Astrocyte (in vitro differentiated cells and primary cell): ENCODE measurements around the gene KASH5. TPM values are rescaled to one million over a fixed set of nuclear protein-coding genes. Genes with fewer than 3 reads are reported as not detected.
A peak's percentile ranks its signal among the peaks of the same experiment; 100 is the strongest.

Source experiments
- DNase-seq: peaks from one replicate; pipeline ENCODE4 v3.0.0-alpha.2; 2010; ENCODE audit warnings: low read depth
- FAIRE-seq: peaks from 2 replicates; lab custom pipeline; 2011; peaks lifted over from hg19 to GRCh38; lab: Jason Lieb, UNC
- H2AFZ ChIP-seq: 2 replicates; pipeline ENCODE4 v1.6.0; 2012; ENCODE audit warnings: low read depth, low read length, inconsistent platforms
- H3K27ac ChIP-seq: 2 replicates; pipeline ENCODE4 v1.5.1; 2011; ENCODE audit warnings: low read depth, low read length, inconsistent platforms
- H3K27me3 ChIP-seq: 2 replicates; pipeline ENCODE4 v1.6.0; 2011; ENCODE audit warnings: low read length, inconsistent platforms; ENCODE audit not compliant: insufficient read depth
- H3K36me3 ChIP-seq: 2 replicates; pipeline ENCODE4 v1.5.1; 2011; ENCODE audit warnings: low read length, inconsistent platforms; ENCODE audit not compliant: insufficient read depth
- H3K4me1 ChIP-seq: 2 replicates; pipeline ENCODE4 v1.5.1; 2011; ENCODE audit warnings: low read length, inconsistent platforms; ENCODE audit not compliant: insufficient read depth
- H3K4me2 ChIP-seq: 2 replicates; pipeline ENCODE4 v1.6.0; 2012; ENCODE audit warnings: low read length, inconsistent platforms
- H3K4me3 ChIP-seq: 2 replicates; pipeline ENCODE4 v1.5.1; 2011; ENCODE audit warnings: low read depth, mild to moderate bottlenecking, low read length, inconsistent platforms; ENCODE audit not compliant: insufficient read depth
- H3K79me2 ChIP-seq: 2 replicates; pipeline ENCODE4 v1.6.0; 2012; ENCODE audit warnings: mild to moderate bottlenecking, low read length, inconsistent platforms; ENCODE audit not compliant: insufficient read depth
- H3K9ac ChIP-seq: 2 replicates; pipeline ENCODE4 v1.6.0; 2012; ENCODE audit warnings: mild to moderate bottlenecking, low read length, inconsistent platforms
- H3K9me3 ChIP-seq: 2 replicates; pipeline ENCODE4 v1.5.1; 2012; ENCODE audit warnings: low read depth, mild to moderate bottlenecking, low read length, inconsistent platforms; ENCODE audit not compliant: insufficient read depth
- H4K20me1 ChIP-seq: 2 replicates; pipeline ENCODE4 v1.6.0; 2012; ENCODE audit warnings: low read length, inconsistent platforms; ENCODE audit not compliant: insufficient read depth
- H3K27ac Mint-ChIP-seq: one replicate; pipeline ENCODE4 v1.8.0; 2021; ENCODE audit warnings: mild to moderate bottlenecking, mixed read lengths; ENCODE audit not compliant: unreplicated experiment
- H3K27me3 Mint-ChIP-seq: one replicate; pipeline ENCODE4 v1.8.0; 2021; ENCODE audit warnings: low read depth, mixed read lengths; ENCODE audit not compliant: unreplicated experiment
- H3K36me3 Mint-ChIP-seq: one replicate; pipeline ENCODE4 v1.8.0; 2021; ENCODE audit warnings: low read depth, mixed read lengths; ENCODE audit not compliant: unreplicated experiment
- H3K4me1 Mint-ChIP-seq: one replicate; pipeline ENCODE4 v1.8.0; 2021; ENCODE audit warnings: low read depth, mixed read lengths; ENCODE audit not compliant: unreplicated experiment
- H3K4me3 Mint-ChIP-seq: one replicate; pipeline ENCODE4 v1.8.0; 2021; ENCODE audit warnings: mild to moderate bottlenecking, moderate library complexity, mixed read lengths; ENCODE audit not compliant: unreplicated experiment
- H3K9me3 Mint-ChIP-seq: one replicate; pipeline ENCODE4 v1.8.0; 2021; ENCODE audit warnings: mild to moderate bottlenecking, mixed read lengths; ENCODE audit not compliant: unreplicated experiment
- CTCF ChIP-seq: IDR thresholded peaks from 2 replicates; pipeline ENCODE4 v1.5.1; 2011; ENCODE audit warnings: low read depth, mild to moderate bottlenecking, inconsistent platforms, low read length, moderate library complexity; ENCODE audit not compliant: insufficient read depth
- EZH2 ChIP-seq: IDR thresholded peaks from 2 replicates; pipeline ENCODE4 v1.6.1; 2012; ENCODE audit warnings: mild to moderate bottlenecking, low read length, inconsistent platforms; ENCODE audit not compliant: insufficient read depth
- total RNA-seq: library from RNA; stranded (reverse); gene quantifications from 2 replicates; pipeline ENCODE4 v1.2.1, GENCODE V29; 2021

Gene KASH5
- total RNA-seq, 1 donor from 2014 or later: not detected

- Mint-ChIP-seq H3K4me1 (no peaks in the 10 kb centered on the region), H3K36me3 (no peaks in the 10 kb centered on the region), H3K4me3 (no peak overlapping the region), H3K9me3 (peaks cover 12% of the 10 kb centered on the region), H3K27ac (no peak overlapping the region), H3K27me3 (peaks cover 80% of the 10 kb centered on the region)
- H3K4me2 ChIP-seq: no peak overlapping the region
- H3K36me3 ChIP-seq: no peaks in the 10 kb centered on the region
- no peak for DNase-seq
- H3K4me1 ChIP-seq: no peaks in the 10 kb centered on the region
- no peaks in the 10 kb centered on the region for H4K20me1 ChIP-seq
- H3K27ac ChIP-seq: no peak overlapping the region
- no peak for TF ChIP-seq EZH2
- FAIRE-seq: no peak
- H3K9ac ChIP-seq: no peak overlapping the region
- peaks cover 86% of the 10 kb centered on the region for H3K27me3 ChIP-seq
- peaks cover 3% of the 10 kb centered on the region for H3K9me3 ChIP-seq
- H3K4me3 ChIP-seq: no peak overlapping the region
- H3K79me2 ChIP-seq: no peaks in the 10 kb centered on the region
- H2AFZ ChIP-seq: no peak overlapping the region
These were observed 49.2 kb downstream of the KASH5 start for GRCh38 chr19:49437231-49437630.

GRCh38 chr19:49438261-49438660, 50.2 kb downstream of the KASH5 start:
- no peak for FAIRE-seq
- Histone ChIP-seq H3K4me1 (peaks cover 1% of the 10 kb centered on the region), H3K27me3 (peaks cover 79% of the 10 kb centered on the region), H3K9ac (no peak overlapping the region), H3K36me3 (no peaks in the 10 kb centered on the region), H3K4me3 (no peak overlapping the region), H3K79me2 (no peaks in the 10 kb centered on the region), H4K20me1 (no peaks in the 10 kb centered on the region), H3K4me2 (no peak overlapping the region), H2AFZ (no peak overlapping the region), H3K27ac (no peak overlapping the region), H3K9me3 (peaks cover 2% of the 10 kb centered on the region)
- peaks cover 77% of the 10 kb centered on the region for H3K27me3 Mint-ChIP-seq
- no peak overlapping the region for H3K4me3 Mint-ChIP-seq
- TF ChIP-seq CTCF: no peak
- peak; percentile 39 for TF ChIP-seq EZH2
- H3K9me3 Mint-ChIP-seq: peaks cover 12% of the 10 kb centered on the region
- no peaks in the 10 kb centered on the region for H3K4me1 Mint-ChIP-seq
- no peak overlapping the region for H3K27ac Mint-ChIP-seq
- H3K36me3 Mint-ChIP-seq: no peaks in the 10 kb centered on the region
- no peak for DNase-seq

- no peak overlapping the region for H3K27ac Mint-ChIP-seq
- no peaks in the 10 kb centered on the region for H4K20me1 ChIP-seq
- H3K9me3 ChIP-seq: peaks cover 2% of the 10 kb centered on the region
- no peak overlapping the region for H3K4me2 ChIP-seq
- H3K9ac ChIP-seq: no peak overlapping the region
- FAIRE-seq (no peak), DNase-seq (no peak)
- H3K4me1 Mint-ChIP-seq: no peaks in the 10 kb centered on the region
- peaks cover 70% of the 10 kb centered on the region for H3K27me3 ChIP-seq
- peaks cover 3% of the 10 kb centered on the region for H3K4me1 ChIP-seq
- no peak overlapping the region for H3K27ac ChIP-seq
- H3K36me3 Mint-ChIP-seq: no peaks in the 10 kb centered on the region
- H3K79me2 ChIP-seq: no peaks in the 10 kb centered on the region
- no peak overlapping the region for H3K4me3 Mint-ChIP-seq
- no peaks in the 10 kb centered on the region for H3K36me3 ChIP-seq
- TF ChIP-seq EZH2 (no peak), CTCF (no peak)
- H3K9me3 Mint-ChIP-seq: peaks cover 9% of the 10 kb centered on the region
- no peak overlapping the region for H2AFZ ChIP-seq
- peaks cover 70% of the 10 kb centered on the region for H3K27me3 Mint-ChIP-seq
- no peak overlapping the region for H3K4me3 ChIP-seq
These were observed 51.8 kb downstream of the KASH5 start for GRCh38 chr19:49439836-49440235.
